Superior temporal gyrus (tissue), 1 donor: ENCODE data around the gene GMCL1.

Experiments used
- DNase-seq: peaks from one replicate; pipeline ENCODE4 v3.0.0-alpha.2; 2016; ENCODE audit errors: extremely low spot score

GMCL1 gene

GRCh38 chr2:69926849-69927515 is 97.5 kb downstream of the GMCL1 start:
- DNase-seq = no peak
